DMS53 treated with DMSO at 0.1 percent for 48 hours (cell line): ENCODE data around the gene TTLL10.
"Not testable (repeated sequence)": the region's sequence is repeated elsewhere in the genome, so short reads cannot be mapped to it uniquely, and the experiment has no call there.

Experiments
- DNase-seq: peaks from one replicate; lab custom pipeline; 2025; ENCODE audit not compliant: unreplicated experiment; lab: John Stamatoyannopoulos, UW

Gene TTLL10

GRCh38 chr1:1183833-1184775 is 10.4 kb downstream of the TTLL10 start:
- no peak for DNase-seq

GRCh38 chr1:1185101-1185765 is 11.6 kb downstream of the TTLL10 start:
- no peak for DNase-seq

GRCh38 chr1:1187938-1188337 is 14.3 kb downstream of the TTLL10 start:
- no peak for DNase-seq

- DNase-seq, result no peak
Measured at GRCh38 chr1:1189111-1189510, 15.4 kb downstream of the TTLL10 start.

GRCh38 chr1:1191734-1192133 is 18.1 kb downstream of the TTLL10 start:
- no peak for DNase-seq

- DNase-seq, result no peak
Measured at GRCh38 chr1:1194723-1195122, 21.0 kb downstream of the TTLL10 start.

GRCh38 chr1:1195726-1196125 is 22.0 kb downstream of the TTLL10 start:
- not testable (repeated sequence) for DNase-seq

GRCh38 chr1:1196431-1197187 is 22.9 kb downstream of the TTLL10 start:
- no peak for DNase-seq

GRCh38 chr1:1197188-1197500 is 23.5 kb downstream of the TTLL10 start:
- no peak for DNase-seq

GRCh38 chr1:1197551-1198422 is 24.1 kb downstream of the TTLL10 start:
- DNase-seq, result no peak

GRCh38 chr1:1198423-1199140 is 24.9 kb downstream of the TTLL10 start:
- DNase-seq, result no peak

GRCh38 chr1:1199141-1199960 is 25.7 kb downstream of the TTLL10 start:
- no peak for DNase-seq

GRCh38 chr1:1199961-1200875 is 26.5 kb downstream of the TTLL10 start:
- no peak for DNase-seq

GRCh38 chr1:1200876-1201810 is 27.5 kb downstream of the TTLL10 start:
- DNase-seq, result no peak

- no peak for DNase-seq
Measured at GRCh38 chr1:1202831-1203560, 29.3 kb downstream of the TTLL10 start.
